GM19351 (cell line): ENCODE results near the gene GPR87.

ENCODE experiments used
- ATAC-seq: cut with Tn5 transposase; IDR thresholded peaks from one replicate; pipeline ENCODE4 v1.9.1; 2021; ENCODE audit warnings: mild to moderate bottlenecking, moderate library complexity; ENCODE audit not compliant: unreplicated experiment

The GPR87 gene

DNA sequence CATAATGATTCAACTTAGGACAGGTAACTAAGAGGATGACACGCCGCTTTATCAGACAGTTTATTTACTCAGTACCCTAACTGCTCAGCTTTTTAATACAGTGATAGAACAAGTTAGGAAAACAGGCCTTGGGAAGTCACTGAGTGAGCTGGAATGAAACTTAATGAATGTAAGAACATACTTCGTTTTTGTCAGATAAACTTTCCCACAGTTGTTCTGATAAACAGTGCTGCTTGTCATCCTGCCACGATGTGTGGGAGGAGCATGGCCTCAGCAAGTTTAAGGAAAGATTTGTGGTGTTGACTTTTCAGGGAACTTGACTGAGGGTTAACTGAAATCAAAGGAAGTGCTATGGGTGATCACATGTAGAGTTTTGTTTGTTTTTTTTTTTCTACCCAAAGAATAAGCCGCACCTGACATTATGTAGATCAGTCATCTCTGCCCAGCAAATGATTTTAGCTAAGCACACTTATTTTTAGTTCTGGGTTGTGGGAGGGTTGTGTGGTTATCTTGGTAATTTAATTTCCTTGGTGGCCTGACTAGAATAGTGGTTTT lies 32.6 kb downstream of the GPR87 start:
- ATAC-seq, result no peak

DNA sequence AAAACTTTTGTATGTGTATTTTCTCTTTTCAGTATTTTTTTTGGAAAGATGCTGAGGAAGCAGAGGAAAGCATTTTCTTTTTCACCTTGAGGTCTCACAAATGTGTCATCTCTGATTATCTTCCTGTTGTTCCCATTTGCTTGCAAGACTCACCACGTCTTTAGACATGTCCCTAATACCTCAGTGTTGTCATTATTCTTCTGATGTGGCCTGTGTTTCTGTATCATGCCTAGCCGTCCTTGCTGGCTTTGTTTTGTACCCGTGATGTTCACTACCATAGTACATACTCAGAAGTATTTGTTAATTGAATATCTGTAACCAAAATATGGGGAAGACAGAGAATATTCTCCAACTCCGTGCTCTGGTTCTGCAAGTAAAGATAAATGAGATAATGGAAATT lies 33.2 kb downstream of the GPR87 start:
- no peak for ATAC-seq

DNA sequence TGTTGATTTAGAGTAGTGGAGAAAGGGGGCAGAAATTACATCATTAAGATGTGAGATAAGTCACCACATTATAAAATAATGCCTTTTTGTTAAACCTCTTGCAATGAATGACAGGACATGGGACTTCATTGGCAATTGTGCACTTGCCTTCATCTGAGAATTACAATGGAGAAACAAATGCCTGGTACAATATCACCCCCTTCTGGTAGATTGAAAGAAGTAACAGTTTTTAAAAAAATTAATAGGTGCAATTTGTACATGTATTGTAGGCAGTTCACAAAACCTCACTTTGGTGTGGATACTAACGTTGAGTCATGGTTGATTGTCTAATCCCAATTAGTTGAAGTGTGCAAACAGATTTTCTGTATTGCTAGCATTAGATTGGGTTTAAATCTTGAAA lies 33.7 kb downstream of the GPR87 start:
- ATAC-seq, result peak; percentile 47

DNA sequence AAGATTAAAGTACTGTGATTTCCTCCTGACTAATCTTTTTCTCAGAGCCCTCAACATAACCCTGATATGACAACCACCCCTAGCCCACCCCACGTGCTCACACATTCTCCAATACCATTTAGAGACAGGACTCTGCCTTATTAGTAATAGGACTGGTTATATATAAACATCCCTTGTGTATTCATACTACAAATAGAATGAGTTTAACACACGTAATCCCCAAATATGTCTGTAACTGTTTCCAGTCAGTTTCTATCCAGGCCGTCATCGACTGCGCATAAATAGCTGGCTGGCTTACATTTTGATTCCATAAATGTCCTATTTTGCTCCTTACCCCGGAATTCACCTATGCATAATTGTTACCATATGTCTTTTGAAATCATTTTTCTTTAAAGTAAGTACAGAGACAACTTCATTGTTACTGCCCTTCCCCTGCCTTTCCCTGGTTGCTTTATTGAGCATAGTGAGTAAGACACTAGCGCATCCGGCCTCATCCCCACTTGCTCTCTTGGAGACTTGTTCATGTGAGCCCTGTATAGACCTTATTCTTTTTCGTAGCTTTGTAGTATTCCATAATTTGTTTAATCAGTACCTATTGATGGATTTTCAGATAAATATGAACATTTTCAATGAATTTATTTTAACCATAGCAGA lies 34.8 kb downstream of the GPR87 start:
- no peak for ATAC-seq

DNA sequence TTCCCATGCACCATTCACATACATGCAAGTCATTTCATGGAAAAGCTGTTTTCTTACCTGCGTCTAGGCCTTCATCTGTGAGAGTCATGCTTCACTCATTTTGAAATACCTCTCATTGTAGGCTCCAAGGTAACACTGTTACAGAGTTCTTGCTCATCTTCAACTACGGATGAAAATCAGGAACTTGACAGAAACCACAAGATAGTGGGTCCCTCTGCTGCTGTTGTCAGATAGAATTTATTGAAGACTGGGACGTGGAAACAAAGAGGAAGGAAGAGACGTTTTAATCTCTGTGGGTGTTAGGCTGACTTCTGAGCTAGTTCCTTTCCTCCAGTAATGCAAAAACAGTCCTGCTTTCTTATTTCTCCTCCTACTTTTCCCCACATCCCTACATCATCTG lies 38.4 kb downstream of the GPR87 start, which contains the start of gene P2RY14:
P2RY14 (minus strand) TSS at position 313 of the 400 bp plus-strand sequence. CDS start 64,226 bp downstream, outside the sequence.
- no peak for ATAC-seq

DNA sequence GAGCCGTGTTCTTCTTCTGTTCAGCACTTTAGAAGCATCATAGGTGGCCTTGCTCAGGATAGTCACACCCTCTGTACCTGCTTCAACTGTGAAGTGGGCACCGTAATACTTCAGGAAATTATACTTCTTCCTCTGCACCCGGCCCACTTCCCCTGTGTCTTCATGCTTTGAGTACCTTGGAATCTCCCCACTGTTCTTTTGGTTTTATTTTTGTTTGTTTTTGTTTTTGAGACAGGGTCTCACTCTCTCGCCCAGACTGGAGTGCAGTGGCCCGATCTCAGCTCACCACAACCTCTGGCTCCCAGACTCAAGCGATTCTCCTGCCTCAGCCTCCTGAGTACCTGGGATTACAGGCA lies 40.0 kb downstream of the GPR87 start:
- ATAC-seq, result peak; percentile 59

DNA sequence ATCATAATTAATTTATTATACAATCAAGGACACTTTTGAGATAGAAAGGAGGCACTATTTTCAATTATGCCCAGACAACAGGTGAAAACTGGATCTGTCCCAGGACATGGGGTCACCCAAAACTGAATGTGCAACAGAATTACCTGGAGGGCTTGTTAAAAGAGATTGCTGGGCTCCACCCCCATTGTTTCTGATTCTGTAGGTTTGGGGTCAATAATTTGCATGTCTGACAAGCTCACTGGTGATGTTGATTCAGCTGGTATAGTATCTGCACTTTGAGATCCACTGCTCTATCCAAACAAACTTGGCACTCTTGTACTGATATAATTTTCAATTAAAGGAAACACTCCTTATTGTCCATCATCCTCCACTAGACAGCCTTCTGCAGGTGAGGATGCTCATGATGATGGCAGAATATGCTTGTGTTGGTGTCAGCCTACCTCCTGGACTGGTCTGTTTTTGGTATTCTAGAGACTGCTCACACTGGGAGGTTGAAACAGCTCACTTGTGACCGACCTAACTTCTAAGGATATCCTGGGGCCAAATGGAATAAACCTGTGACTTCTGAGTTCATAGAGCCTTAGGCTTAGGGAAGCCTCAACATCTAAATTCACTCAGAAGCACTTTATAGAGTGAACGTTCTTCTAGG lies 40.5 kb downstream of the GPR87 start:
- ATAC-seq, result peak; percentile 19

DNA sequence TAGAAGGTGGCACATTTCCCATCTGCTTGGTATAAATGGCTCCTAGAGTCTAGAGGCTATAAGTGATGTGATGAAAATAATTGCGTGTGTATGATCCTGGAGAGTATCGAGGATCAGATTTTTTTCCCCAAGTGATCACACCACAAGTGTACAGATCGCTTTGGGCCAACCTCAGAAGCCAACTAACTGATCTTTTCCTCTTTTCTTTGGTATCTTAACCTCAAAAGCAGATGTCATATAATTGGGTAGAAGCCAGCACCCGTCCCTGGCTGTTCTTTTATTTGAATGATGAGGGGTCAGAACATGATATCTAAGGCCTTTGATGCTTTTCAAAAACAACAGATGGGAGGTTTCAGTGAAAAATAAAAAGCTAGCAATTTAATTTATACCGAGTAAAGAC lies 41.5 kb downstream of the GPR87 start:
- ATAC-seq, result no peak

DNA sequence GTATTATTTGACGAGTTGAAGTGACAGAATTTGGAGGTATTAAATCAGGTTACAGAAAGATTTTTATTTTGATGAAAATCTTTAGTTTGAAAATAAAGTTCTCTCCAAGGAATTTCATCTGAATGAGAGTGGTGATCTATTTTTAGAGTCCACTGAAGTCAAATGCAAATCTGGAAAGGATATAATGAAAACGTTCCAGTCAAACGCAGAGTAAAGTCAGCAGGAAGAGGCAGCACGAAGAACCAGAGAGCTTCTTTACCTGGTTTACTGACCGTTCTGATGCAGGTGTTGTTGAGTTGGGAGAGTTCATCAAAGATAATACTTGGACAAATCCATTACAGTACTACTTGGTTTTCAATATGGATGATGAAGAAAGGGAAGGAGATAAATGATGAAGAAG lies 47.0 kb downstream of the GPR87 start:
- ATAC-seq, result no peak

DNA sequence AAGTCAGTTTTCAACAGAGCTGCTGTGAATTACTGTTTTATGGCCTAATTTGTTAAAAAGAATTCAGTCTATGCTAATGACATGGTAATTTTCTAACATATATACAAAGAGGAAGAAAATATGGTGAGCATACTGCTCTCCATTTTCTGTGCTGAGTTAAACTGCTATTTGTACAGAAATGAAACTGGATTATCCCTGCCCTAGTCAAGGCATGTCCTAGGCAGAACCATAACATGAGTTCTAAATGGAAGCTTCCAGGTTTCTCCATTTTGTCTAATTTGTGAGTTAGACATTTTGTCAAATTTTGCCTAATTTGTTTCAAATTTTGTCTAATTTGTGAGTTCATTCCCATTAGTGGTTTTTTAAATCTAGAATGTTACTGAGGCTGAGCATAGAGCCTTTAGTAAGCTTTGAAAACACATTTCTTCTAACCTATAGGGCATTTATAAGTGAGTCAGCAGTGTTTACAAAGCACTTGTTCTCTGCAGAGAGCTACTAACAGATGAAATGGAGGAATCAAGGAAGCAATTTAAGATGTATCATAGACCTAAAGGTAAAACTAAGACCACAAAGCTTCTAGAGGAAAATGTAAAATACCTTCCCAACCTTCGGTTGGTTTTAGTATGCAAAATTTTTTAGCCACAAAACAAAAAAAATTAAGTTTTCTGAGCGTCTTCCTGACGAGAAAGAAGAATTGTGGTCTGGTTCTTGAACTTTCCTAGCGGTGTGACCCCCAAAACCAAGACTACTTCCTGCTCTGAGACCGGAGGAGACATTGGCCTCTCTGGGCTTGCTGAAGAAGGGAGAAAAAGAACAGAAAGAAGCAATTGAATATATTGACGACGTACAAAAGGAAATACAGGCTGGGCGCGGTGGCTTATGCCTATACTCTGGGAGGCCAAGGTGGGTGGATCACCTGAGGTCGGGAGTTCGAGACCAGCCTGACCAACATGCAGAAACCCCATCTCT lies 48.1 kb downstream of the GPR87 start:
- peak; percentile 62 for ATAC-seq

DNA sequence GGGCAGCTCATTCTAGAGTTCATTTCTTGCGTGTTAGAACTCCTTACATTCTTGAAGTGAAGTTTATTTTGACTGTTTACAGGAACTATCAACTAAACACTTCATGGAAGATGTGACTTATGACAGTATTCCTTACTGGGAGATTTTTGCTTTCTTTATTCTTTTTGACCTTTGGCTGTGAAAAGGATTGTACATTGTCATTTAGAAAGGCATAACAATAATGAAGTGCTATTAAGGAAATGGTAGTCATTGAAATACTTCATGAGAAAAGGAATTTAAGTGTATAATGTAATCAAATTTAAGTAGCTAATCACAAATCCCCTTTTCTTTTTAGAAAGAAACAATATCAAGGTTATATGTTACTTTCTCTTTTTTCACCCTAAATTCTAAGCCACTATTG lies 49.6 kb downstream of the GPR87 start:
- no peak for ATAC-seq

DNA sequence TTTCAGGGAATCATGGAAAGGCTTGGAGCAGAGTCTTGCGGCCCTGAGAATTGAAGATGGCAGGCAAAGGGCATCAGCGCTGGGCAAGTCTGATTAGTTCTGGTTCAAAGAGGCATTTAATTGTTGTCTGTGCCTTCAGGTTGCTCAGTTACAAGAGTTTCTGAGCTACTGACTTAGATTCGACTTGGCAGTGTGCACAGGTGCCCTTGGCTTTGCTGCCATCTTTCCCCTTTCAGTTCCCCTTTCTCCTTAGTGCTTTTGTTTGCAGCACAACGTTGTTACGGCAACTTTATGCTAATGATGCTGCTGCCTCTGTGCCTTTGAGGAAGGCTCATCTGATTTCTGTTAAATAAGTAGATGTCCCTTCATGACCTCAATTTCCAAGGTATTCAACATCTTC lies 50.8 kb downstream of the GPR87 start:
- ATAC-seq, result peak; percentile 93

DNA sequence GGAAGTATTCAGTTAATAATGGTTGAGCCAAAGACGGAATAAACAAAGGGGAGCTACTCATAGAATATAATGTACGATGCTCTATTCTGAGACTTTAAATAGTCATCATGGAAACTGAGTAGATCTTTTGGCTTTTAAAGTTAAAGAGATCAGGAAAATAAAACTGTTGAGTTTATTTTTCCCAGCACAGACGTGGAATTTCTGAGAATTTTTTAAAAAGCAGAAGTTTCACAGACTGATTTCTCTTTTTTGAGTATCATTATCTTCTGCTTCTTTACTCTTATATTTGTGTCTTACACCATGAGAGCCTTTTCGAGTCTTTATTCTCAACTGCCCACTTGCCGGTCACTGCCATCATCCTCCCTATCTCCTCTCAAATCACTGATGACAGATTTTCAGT lies 51.5 kb downstream of the GPR87 start:
- ATAC-seq, result no peak

DNA sequence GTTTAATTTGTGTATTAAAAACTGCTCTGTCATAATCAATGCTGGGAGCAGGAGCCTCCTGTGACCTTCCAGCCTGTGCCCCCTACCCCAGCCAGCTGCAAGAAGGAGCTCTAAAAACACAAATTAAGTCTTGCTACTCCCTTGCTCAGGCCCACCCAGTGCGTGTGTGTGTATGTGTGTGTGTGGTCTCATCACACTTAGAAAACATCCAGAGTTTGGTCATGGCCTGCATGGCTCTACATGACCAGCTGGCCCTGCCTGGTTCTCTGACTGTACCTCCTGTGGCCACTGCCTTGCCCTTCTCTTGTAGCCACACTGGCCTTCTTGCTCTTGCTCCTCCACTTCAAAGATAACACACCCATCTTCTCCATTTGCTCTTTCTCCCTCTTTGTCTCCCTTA lies 52.0 kb downstream of the GPR87 start:
- no peak for ATAC-seq

DNA sequence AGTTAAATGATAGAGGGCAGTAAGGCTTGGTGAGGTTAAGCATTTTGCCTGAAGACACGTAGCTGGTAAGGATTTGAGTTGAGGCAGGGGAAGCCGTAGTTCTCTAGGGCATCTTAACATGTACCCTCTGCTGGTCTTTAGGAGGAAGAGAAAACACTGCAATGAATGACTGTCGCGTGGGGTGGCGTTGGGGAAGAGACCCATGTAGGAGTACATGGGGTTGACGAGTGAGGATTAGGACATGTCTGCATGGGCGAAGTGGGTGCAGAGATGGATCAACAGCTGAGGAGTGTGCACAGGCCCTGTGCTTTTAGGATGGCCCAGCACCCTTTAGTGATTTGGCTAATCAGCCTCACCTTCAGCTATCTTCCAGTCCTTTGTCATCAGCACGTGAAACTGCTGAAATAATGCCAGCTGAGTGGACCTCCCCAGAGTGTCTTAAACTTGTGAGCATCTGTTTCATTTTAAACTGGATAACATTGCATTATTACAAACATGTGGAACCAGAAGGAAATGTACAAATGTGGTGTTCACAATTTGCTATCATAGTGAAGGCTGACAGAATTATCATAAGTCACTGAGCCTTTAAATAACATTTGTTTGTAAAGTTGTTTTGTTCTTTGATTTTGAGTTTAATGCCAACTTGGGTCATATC lies 53.6 kb downstream of the GPR87 start:
- ATAC-seq, result no peak

DNA sequence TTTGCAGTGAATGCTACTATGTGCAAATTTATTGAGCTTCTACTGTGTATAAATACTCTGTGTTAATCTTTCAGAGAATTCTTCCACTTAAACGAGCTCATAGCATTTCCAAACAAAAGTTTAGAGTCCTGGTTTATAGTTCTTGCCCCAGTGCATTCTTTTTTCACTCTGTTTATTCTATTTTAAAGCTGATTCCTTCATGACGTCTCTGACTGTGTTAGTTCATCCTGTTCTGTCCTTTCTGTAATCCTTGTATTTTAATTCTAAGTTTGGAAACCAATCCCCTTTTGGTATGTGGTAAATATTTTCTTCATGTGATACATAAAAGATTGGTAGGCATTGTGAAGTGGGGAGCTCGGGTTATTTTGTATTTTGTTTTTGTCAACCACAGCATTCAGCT lies 57.0 kb downstream of the GPR87 start:
- ATAC-seq, result no peak

DNA sequence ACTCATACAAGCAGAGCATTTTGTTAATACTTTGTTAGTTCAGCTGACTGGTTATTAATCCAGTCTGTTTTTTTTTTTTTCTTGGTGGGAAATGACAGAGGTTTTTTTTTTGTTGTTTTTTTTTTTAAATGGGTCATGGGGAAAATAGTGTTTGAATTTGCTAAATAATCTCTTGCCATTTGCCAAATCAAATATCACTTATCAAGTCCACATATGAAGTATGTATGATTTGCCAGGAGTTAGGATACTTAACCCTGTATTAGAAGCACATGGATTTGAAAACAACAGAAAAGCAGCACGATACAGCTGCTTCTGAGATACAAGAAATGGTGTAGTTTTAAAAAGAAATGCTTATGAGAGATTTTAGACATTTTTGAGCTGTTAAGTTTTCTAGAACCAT lies 59.9 kb downstream of the GPR87 start:
- ATAC-seq, result no peak

DNA sequence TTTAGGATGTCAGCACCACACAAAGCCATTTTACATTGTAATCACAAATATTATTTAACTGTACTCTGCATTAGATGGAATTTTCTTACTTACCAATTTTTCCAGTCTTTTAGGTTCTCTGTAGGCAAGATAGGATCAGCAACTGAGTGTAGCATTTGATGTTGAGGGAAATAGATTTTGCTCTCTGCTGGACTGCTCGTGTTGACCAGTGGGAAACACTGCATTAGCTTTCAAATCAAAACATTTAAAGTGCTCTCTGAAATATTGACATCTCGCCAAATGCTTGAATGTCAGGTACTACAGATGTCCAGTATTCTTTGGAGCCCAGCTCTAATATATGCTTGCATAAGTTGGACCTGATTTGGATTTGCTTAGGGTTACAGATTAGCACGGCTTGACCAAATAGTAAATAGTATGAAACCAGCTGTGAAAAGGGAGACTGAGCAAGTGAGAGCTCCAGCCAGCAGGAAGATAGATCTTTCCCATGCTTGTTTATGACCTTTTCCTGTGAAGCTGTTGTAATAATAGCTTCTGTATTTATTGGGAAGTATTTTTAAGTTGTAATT lies 67.8 kb downstream of the GPR87 start:
- ATAC-seq, result no peak
